Ishikawa (cell line): Measurements from ENCODE around the gene AMMECR1L.

Experiments
- CEBPB ChIP-seq: IDR thresholded peaks from 2 replicates; pipeline ENCODE4 v1.6.1; 2012
- CREB1 ChIP-seq: IDR thresholded peaks from 2 replicates; pipeline ENCODE4 v1.6.1; 2012; ENCODE audit warnings: low read depth
- EGR1 ChIP-seq: IDR thresholded peaks from 2 replicates; pipeline ENCODE4 v1.6.1; 2012
- EP300 ChIP-seq: IDR thresholded peaks from 2 replicates; pipeline ENCODE4 v1.6.1; 2012; ENCODE audit warnings: borderline replicate concordance
- FOXM1 ChIP-seq: IDR thresholded peaks from 2 replicates; pipeline ENCODE4 v1.6.1; 2012; ENCODE audit warnings: low read depth, borderline replicate concordance
- NFIC ChIP-seq: IDR thresholded peaks from 2 replicates; pipeline ENCODE4 v1.6.1; 2012
- RAD21 ChIP-seq: IDR thresholded peaks from 2 replicates; pipeline ENCODE4 v1.6.1; 2012; ENCODE audit warnings: low read depth
- TAF1 ChIP-seq: IDR thresholded peaks from 2 replicates; pipeline ENCODE4 v1.6.1; 2012; ENCODE audit warnings: low read depth, mild to moderate bottlenecking
- TCF12 ChIP-seq: IDR thresholded peaks from 2 replicates; pipeline ENCODE4 v1.6.1; 2012; ENCODE audit warnings: low read depth
- TEAD4 ChIP-seq: IDR thresholded peaks from 2 replicates; pipeline ENCODE4 v1.6.1; 2012
- YY1 ChIP-seq: IDR thresholded peaks from 2 replicates; pipeline ENCODE4 v1.6.1; 2012; ENCODE audit warnings: low read depth
- ZBTB7A ChIP-seq: IDR thresholded peaks from 2 replicates; pipeline ENCODE4 v1.6.1; 2012; ENCODE audit warnings: low read depth
- TF ChIP-seq, protein P1 (sequence below): IDR thresholded peaks from 2 replicates; pipeline ENCODE4 v1.6.1; 2012
- TF ChIP-seq, protein P2 (sequence below): IDR thresholded peaks from 2 replicates; pipeline ENCODE4 v1.6.1; 2012; ENCODE audit warnings: low read depth, mild to moderate bottlenecking
- TF ChIP-seq, protein P3 (sequence below): IDR thresholded peaks from 2 replicates; pipeline ENCODE4 v1.6.1; 2012

Gene AMMECR1L

DNA sequence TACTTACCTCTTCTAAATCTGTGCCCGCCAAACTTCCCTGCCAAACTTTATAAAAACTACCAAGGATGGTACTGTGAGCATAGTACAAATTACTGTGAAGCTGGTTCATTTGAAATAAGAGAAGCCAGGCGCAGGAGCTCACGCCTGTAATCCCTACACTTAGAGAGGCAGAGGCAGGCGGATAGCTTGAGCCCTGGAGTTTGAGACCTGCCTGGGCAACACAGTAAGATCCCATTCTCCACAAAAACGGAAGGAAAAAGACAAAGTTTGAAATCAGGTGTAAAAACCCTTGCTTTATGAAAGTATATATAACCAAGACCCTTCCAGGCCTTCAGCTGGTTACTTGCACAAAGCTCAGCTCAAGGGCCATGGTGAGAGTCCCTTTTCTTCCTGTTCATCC is 5.9 kb downstream of the AMMECR1L start:
- no peak for TF ChIP-seq EP300
- TF ChIP-seq, protein P1, sequence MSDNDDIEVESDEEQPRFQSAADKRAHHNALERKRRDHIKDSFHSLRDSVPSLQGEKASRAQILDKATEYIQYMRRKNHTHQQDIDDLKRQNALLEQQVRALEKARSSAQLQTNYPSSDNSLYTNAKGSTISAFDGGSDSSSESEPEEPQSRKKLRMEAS = no peak

DNA sequence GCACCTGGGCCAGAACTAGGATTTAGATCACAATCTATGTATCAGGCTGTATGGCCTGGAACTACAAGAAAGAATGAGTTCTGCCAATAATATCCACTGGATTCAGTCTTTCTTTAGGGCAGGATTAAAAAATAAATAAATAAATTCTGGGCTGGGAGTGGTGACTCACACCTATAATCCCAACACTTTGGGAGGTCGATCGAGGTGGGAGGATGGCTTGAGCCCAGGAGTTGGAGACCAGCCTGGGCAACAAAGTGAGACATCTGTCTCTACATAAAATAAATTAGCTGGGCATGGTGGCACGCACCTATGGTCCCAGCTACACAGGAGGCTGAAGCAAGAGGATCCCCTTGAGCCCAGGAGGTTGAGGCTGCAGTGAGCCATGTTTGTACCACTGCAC is 8.1 kb downstream of the AMMECR1L start:
- TF ChIP-seq CEBPB (no peak), TCF12 (no peak), CREB1 (no peak), YY1 (no peak), TEAD4 (no peak), TAF1 (no peak), EP300 (no peak), FOXM1 (no peak), EGR1 (no peak), NFIC (no peak), ZBTB7A (no peak), RAD21 (no peak)
- TF ChIP-seq, protein P2, sequence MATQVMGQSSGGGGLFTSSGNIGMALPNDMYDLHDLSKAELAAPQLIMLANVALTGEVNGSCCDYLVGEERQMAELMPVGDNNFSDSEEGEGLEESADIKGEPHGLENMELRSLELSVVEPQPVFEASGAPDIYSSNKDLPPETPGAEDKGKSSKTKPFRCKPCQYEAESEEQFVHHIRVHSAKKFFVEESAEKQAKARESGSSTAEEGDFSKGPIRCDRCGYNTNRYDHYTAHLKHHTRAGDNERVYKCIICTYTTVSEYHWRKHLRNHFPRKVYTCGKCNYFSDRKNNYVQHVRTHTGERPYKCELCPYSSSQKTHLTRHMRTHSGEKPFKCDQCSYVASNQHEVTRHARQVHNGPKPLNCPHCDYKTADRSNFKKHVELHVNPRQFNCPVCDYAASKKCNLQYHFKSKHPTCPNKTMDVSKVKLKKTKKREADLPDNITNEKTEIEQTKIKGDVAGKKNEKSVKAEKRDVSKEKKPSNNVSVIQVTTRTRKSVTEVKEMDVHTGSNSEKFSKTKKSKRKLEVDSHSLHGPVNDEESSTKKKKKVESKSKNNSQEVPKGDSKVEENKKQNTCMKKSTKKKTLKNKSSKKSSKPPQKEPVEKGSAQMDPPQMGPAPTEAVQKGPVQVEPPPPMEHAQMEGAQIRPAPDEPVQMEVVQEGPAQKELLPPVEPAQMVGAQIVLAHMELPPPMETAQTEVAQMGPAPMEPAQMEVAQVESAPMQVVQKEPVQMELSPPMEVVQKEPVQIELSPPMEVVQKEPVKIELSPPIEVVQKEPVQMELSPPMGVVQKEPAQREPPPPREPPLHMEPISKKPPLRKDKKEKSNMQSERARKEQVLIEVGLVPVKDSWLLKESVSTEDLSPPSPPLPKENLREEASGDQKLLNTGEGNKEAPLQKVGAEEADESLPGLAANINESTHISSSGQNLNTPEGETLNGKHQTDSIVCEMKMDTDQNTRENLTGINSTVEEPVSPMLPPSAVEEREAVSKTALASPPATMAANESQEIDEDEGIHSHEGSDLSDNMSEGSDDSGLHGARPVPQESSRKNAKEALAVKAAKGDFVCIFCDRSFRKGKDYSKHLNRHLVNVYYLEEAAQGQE = no peak
- TF ChIP-seq, protein P1 = no peak
- TF ChIP-seq, protein P3, sequence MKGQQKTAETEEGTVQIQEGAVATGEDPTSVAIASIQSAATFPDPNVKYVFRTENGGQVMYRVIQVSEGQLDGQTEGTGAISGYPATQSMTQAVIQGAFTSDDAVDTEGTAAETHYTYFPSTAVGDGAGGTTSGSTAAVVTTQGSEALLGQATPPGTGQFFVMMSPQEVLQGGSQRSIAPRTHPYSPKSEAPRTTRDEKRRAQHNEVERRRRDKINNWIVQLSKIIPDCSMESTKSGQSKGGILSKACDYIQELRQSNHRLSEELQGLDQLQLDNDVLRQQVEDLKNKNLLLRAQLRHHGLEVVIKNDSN = no peak

DNA sequence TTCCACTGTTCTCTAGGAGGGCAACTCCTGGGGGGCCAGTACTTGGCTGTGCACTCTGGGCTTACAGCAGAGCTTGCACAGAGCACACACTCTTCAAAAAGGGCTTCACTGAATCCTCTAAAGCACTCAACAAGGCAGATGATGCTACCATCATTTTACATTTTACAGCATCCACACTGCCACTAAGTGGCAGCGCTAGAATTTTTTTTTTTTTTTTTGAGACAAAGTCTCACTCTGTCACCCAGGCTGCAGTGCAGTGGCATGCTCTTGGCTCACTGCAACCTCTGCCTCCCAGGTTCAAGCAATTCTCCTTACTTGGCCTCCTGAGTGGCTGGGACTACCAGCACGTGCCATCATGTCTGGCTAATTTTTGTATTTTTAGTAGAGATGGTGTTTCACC is 8.6 kb downstream of the AMMECR1L start:
- TF ChIP-seq TEAD4 (no peak), FOXM1 (no peak), TCF12 (no peak), EP300 (no peak), CREB1 (no peak), ZBTB7A (no peak), EGR1 (no peak), YY1 (no peak), CEBPB (no peak), RAD21 (no peak), TAF1 (no peak), NFIC (no peak)
- TF ChIP-seq, protein P3 = no peak
- TF ChIP-seq, protein P1 = no peak
- TF ChIP-seq, protein P2 = no peak

DNA sequence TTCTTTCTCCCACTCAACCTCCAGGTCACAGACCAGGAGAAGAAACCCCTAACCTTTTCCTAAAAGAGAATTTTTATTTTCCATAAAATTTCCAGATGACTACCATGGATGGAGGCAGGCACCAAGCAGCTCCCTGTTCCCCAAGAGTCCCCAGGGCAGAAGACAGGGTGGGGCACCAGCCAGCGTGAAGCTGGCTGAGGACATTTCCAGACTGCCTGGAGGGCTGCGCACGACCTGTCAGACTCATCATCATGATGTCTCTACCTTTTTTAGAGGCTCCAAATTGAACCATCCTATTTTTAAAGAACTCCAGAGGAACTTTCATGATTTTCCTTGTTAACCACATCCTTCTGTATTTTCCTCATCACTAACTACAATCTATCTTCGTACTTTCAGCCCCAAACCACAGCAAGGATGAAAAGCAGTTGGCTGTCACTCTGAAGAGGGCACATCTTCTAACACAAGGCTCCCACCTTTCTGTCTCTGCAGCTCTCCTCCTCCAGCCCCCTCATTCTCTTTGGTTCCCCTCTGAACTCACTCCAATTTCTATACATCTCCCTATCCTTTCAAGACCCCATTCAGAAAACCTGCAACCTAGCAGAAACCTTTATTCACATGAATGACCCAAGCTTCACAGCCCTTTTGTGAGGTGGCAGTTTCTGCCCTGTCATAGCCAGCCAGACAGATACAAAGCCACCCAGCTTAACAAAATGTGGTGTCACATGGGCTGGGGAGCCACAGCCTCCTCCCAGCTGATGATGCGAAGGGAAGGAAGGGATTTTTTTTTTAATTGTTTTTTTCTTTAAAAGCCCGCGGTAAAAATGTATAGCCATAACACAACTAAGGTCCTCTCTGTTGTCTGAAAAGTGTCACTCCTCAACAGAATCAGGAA is 11.1 kb downstream of the AMMECR1L start:
- TF ChIP-seq YY1 (no peak), TAF1 (no peak), CREB1 (no peak), EGR1 (no peak), TEAD4 (no peak), EP300 (no peak), TCF12 (no peak), ZBTB7A (no peak), NFIC (no peak), RAD21 (no peak), FOXM1 (no peak), CEBPB (no peak)
- TF ChIP-seq, protein P3 = no peak
- TF ChIP-seq, protein P2 = no peak
- TF ChIP-seq, protein P1 = no peak
